Spleen (tissue), 11 donors: ENCODE measurements around the gene CCNI2. TPM values are rescaled to one million over a fixed set of nuclear protein-coding genes. Genes with fewer than 3 reads are reported as not detected.
A peak's percentile ranks its signal among the peaks of the same experiment; 100 is the strongest.

Experiments
- DNase-seq: peaks from one replicate; pipeline ENCODE4 v3.0.0-alpha.2; 2020
- H3K27ac ChIP-seq, 8 donors: fragments of 200-600 bp; sonication (generic) in 7 of 8; 1 replicate in 4 of 8; 2 replicates in 4 of 8; pipeline versions ENCODE4 v1.5.0 to v1.8.0; 2016 to 2021; ENCODE audit warnings: inconsistent platforms in 4 of 8, mild to moderate bottlenecking in 4 of 8, moderate library complexity in 1 of 8
- H3K27me3 ChIP-seq, 7 donors: fragments of 200-600 bp; sonication (generic) in 6 of 7; replicated peaks in 1 of 7; 1 replicate in 4 of 7; 2 replicates in 3 of 7; pipeline versions ENCODE4 v1.5.0 to v1.8.0; 2016 to 2021; ENCODE audit warnings: inconsistent platforms in 3 of 7, mild to moderate bottlenecking in 1 of 7
- H3K36me3 ChIP-seq, 6 donors: fragments of 200-600 bp; sonication (generic) in 5 of 6; 1 replicate in 4 of 6; 2 replicates in 2 of 6; pipeline versions ENCODE4 v1.5.0 to v1.8.0; 2016 to 2021; ENCODE audit warnings: inconsistent platforms in 2 of 6
- H3K4me1 ChIP-seq, 6 donors: fragments of 200-600 bp; sonication (generic) in 5 of 6; 1 replicate in 3 of 6; 2 replicates in 3 of 6; pipeline versions ENCODE4 v1.5.0 to v1.8.0; 2016 to 2021; ENCODE audit warnings: inconsistent platforms in 3 of 6
- H3K4me3 ChIP-seq, 8 donors: fragments of 200-600 bp; sonication (generic) in 7 of 8; 1 replicate in 4 of 8; 2 replicates in 4 of 8; pipeline versions ENCODE4 v1.5.0 to v1.8.0; 2016 to 2021; ENCODE audit warnings: inconsistent platforms in 4 of 8, mild to moderate bottlenecking in 4 of 8, moderate library complexity in 2 of 8
- H3K9me3 ChIP-seq, 8 donors: fragments of 200-600 bp; sonication (generic) in 7 of 8; 1 replicate in 4 of 8; 2 replicates in 4 of 8; pipeline versions ENCODE4 v1.5.0 to v1.8.0; 2016 to 2021; ENCODE audit warnings: inconsistent platforms in 4 of 8
- POLR2A ChIP-seq, 3 donors: fragments of 450-650 bp; IDR thresholded peaks; one replicate each; pipeline ENCODE4 v1.5.1; 2017; ENCODE audit warnings: antibody characterized with exemption in 3 of 3, mild to moderate bottlenecking in 1 of 3
- POLR2AphosphoS5 ChIP-seq, 3 donors: sonication (generic); formaldehyde crosslinking; IDR thresholded peaks; one replicate each; pipeline ENCODE4 v1.5.1; 2017; ENCODE audit warnings: antibody characterized with exemption in 3 of 3
- WGBS, 5 donors: extraction: QIAGEN DNeasy Blood & Tissue Kit in 3 of 5; methylation state at CpG; one replicate each; pipeline versions ENCODE4 v1.1.5 to v1.1.7; 2013 to 2018; 5-methylcytosine and 5-hydroxymethylcytosine counted together
- intact Hi-C: fragments of 100-400 bp; cut with DNase I; formaldehyde crosslinking; loops from one replicate; pipeline ENCODE4 v1.15.0; 2023; ENCODE audit warnings: low total_unique reads
- polyA plus RNA-seq, 3 donors: library from polyadenylated mRNA; stranded (reverse); fragments of 200-250 nt; gene quantifications; one replicate each; pipeline ENCODE4 v1.2.1, GENCODE V29; 2013
- total RNA-seq, 7 donors: library from RNA; depleted of rRNA in 3 of 7; stranded (reverse); fragments of >200 nt in 3 of 7; fragmentation: NEBNext Ultra II Directional in 4 of 7; extraction: Animal tissue kit (Norgen Biotek cat#: 25700) in 4 of 7; gene quantifications; one replicate each; pipeline versions ENCODE4 v1.1.0 to v1.2.1, GENCODE V29; 2016 to 2021
- TF ChIP-seq, protein P1 (sequence below), 11 experiments: fragments of 200-600 bp in 7 of 11; fragments of 450-650 bp in 4 of 11; sonication (generic) in 4 of 11; IDR thresholded peaks in 8 of 11; conservative IDR thresholded peaks in 3 of 11; 1 replicate in 7 of 11; 2 replicates in 4 of 11; pipeline versions ENCODE4 v1.4.0 to v1.8.0; 2016 to 2021; ENCODE audit warnings: antibody characterized with exemption in 11 of 11, inconsistent platforms in 4 of 11, mild to moderate bottlenecking in 1 of 11
- donor health status: healthy with polysubstance abuse.
- donor health status: DM: no; HTN: no; CAD: no; lungs with moderate emphysema.
- donor health status: DM: no; HTN: no; CAD: no.
- donor health status: Bipolar disorder and iron deficiency.
- donor health status: healthy.
- donor health status: DM: no; HTN: no; CAD: no.
- donor health status: DM: yes; HTN: yes; CAD: no.

Gene CCNI2
- total and polyA plus RNA-seq, 10 donors, result 0.19 to 5.2 (median 0.98) TPM

DNA sequence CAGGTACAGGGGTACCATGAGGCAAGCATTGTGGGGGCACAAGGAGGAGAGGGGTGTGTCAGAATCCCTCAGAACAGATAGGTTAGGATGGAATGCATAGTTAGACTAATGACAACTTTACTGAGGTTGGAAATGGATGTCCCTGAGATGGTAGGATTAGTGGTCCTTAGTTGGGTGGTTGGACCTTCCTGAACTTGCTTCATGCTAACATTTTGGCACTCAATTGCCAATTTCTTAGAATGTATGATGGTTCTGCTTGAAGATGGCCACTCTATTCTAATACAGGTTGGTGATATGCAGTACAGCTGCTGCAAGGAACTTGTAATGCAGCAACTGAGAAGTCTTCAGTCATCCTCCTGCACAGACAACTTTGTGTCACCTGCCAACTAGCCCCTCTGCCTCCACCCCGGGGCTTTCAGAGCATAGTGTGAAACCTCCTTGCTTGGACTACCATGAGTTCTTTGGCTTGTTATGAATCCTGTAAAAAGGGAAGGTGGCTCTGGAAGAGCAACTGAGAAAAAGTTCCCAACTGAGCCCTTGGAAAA, 5.4 kb downstream of the CCNI2 start:
- Histone ChIP-seq H3K4me3 (no peak overlapping the region), H3K27me3 (peaks cover 0 to 12% (median 4%) of the 10 kb centered on the region in 7 donors), H3K27ac (no peak overlapping the region), H3K36me3 (peaks cover 0 to 9% (median 2%) of the 10 kb centered on the region in 6 donors), H3K9me3 (no peaks in the 10 kb centered on the region), H3K4me1 (peaks cover 0 to 7% (median 4%) of the 10 kb centered on the region in 6 donors)
- DNase-seq, result no peak
- intact Hi-C loops, result no loop called here
- TF ChIP-seq POLR2A (IDR thresholded peaks at IDR 0.05) (no peak), POLR2AphosphoS5 (IDR thresholded peaks at IDR 0.05) (no peak)
- TF ChIP-seq, protein P1, sequence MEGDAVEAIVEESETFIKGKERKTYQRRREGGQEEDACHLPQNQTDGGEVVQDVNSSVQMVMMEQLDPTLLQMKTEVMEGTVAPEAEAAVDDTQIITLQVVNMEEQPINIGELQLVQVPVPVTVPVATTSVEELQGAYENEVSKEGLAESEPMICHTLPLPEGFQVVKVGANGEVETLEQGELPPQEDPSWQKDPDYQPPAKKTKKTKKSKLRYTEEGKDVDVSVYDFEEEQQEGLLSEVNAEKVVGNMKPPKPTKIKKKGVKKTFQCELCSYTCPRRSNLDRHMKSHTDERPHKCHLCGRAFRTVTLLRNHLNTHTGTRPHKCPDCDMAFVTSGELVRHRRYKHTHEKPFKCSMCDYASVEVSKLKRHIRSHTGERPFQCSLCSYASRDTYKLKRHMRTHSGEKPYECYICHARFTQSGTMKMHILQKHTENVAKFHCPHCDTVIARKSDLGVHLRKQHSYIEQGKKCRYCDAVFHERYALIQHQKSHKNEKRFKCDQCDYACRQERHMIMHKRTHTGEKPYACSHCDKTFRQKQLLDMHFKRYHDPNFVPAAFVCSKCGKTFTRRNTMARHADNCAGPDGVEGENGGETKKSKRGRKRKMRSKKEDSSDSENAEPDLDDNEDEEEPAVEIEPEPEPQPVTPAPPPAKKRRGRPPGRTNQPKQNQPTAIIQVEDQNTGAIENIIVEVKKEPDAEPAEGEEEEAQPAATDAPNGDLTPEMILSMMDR (IDR thresholded peaks at IDR 0.05 in 8 of 11, conservative IDR thresholded peaks at IDR 0.05 in 3 of 11), result no peak
- 83 to 100% (median 94%) methylated on average over 1 of the region's 1 CpG for WGBS, 5 donors

- DNase-seq, result no peak
- intact Hi-C loops, result no loop called here
- Histone ChIP-seq H3K9me3 (no peaks in the 10 kb centered on the region), H3K27me3 (peaks cover 0 to 5% (median 0%) of the 10 kb centered on the region in 7 donors), H3K4me3 (no peak overlapping the region), H3K4me1 (no peaks in the 10 kb centered on the region), H3K27ac (no peak overlapping the region), H3K36me3 (peaks cover 0 to 16% (median 4%) of the 10 kb centered on the region in 6 donors)
- TF ChIP-seq POLR2AphosphoS5 (IDR thresholded peaks at IDR 0.05) (no peak), POLR2A (IDR thresholded peaks at IDR 0.05) (no peak)
- TF ChIP-seq, protein P1 (IDR thresholded peaks at IDR 0.05 in 8 of 11, conservative IDR thresholded peaks at IDR 0.05 in 3 of 11), result no peak
- 70 to 87% (median 82%) methylated on average over 2 of the region's 2 CpGs for WGBS, 5 donors
Observed at GRCh38 chr5:132753135-132753987, 6.1 kb downstream of the CCNI2 start.

DNA sequence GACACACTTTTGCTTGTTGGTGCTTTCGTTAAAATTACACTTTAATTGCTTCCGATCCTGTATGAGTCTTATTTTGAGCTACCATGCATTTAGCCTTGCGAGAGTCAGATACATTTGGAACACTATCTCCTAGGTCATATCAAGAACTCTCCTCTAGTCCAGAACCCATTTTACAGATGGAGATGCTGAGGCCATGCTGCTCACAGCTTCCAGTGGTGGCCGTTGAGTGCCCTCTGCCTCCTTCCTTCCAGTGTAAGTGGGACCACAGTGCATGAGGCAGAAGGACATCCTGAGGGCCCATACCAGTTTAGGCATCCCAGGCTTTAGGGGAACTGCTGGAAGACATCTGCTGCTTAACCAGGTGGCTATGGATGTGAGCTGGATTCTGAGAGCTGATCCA, 6.9 kb downstream of the CCNI2 start:
- 92 to 97% (median 93%) methylated on average over 4 of the region's 4 CpGs for WGBS, 5 donors
- H3K27me3 ChIP-seq, result no peaks in the 10 kb centered on the region
- intact Hi-C loops, result no loop called here
- H3K27ac ChIP-seq, result no peak overlapping the region
- no peak for DNase-seq
- no peak overlapping the region for H3K4me3 ChIP-seq
- H3K4me1 ChIP-seq, result no peaks in the 10 kb centered on the region
- H3K9me3 ChIP-seq, result no peaks in the 10 kb centered on the region
- peaks cover 0 to 24% (median 4%) of the 10 kb centered on the region in 6 donors for H3K36me3 ChIP-seq
- TF ChIP-seq, protein P1 (IDR thresholded peaks at IDR 0.05 in 8 of 11, conservative IDR thresholded peaks at IDR 0.05 in 3 of 11), result no peak
- TF ChIP-seq POLR2A (IDR thresholded peaks at IDR 0.05) (no peak), POLR2AphosphoS5 (IDR thresholded peaks at IDR 0.05) (no peak)

- intact Hi-C loops, result no loop called here
- peaks cover 0 to 32% (median 4%) of the 10 kb centered on the region in 6 donors for H3K36me3 ChIP-seq
- no peak for DNase-seq
- H3K9me3 ChIP-seq, result no peaks in the 10 kb centered on the region
- H3K4me1 ChIP-seq, result no peaks in the 10 kb centered on the region
- H3K4me3 ChIP-seq, result no peak overlapping the region
- no peaks in the 10 kb centered on the region for H3K27me3 ChIP-seq
- TF ChIP-seq POLR2A (IDR thresholded peaks at IDR 0.05) (no peak), POLR2AphosphoS5 (IDR thresholded peaks at IDR 0.05) (no peak)
- TF ChIP-seq, protein P1 (IDR thresholded peaks at IDR 0.05 in 8 of 11, conservative IDR thresholded peaks at IDR 0.05 in 3 of 11), result peak in 1 of 11 experiments; percentile 12
- no peak overlapping the region for H3K27ac ChIP-seq
Observed at GRCh38 chr5:132754947-132755346, 7.7 kb downstream of the CCNI2 start.
